Measurements from ENCODE around the gene DEGS2. TPM values are rescaled to one million over a fixed set of nuclear protein-coding genes. Genes with fewer than 3 reads are reported as not detected.

DEGS2 gene
- total RNA-seq, 1 experiment from 2014 or later = 1.6 TPM

DNA sequence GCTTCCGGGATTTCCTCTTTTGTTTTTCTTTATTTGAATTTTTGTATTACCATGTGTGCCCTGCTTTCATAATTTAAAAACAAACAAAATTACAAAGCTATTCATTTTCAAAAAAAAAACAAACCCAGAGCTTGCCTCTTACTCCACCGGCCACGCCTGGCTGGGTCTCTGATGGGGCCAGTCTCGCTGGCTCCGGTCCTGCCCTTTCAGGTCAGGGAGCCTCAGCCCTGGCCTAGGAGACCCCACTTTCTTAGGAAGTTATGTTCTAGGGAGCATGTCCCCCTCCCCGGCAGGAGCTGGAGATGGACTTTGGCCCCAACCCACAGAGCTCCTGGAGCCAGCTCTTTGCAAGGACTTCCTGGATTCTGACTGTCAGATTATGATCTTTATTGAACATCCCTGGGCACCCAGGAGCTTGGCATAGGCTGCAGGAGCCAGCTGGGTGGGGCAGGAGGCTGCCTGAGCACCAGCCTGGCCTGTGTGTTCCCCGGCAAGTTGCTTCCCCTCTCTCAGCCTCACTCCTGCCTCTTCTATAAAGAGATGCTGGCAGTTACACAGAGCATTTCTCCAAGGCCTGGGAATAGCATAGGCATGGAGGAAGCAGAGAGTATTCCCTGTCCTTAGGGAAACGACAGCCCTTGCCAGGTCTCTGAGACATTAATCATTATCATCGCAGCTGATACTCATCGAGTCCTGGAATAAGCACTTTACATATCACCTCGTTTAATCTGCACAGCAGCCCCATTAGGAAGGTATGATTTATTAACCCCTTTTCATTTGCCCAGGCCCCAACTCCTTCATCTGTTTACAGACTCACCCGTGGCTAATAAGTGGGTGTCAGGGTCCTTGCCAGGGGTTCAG is 3.5 kb downstream of the DEGS2 start:
- H3K4me3 ChIP-seq (ENCODE audit: low read length) = no peak overlapping the region
- no peaks in the 10 kb centered on the region for H3K9me2 ChIP-seq (replicated peaks; ENCODE audit: low read length)
- H3K9ac ChIP-seq (ENCODE audit: low read length) = no peak overlapping the region
- ChIA-PET CTCF (interaction anchor here (0.6 to 1.1 kb wide), 4 partner anchors 37 to 186 kb away, joined by 3 to 5 read pairs (median 4); no protein-coding TSS in a partner anchor), POLR2A (ENCODE audit: unreplicated experiment) (no interaction called here)
- BruUV-seq (replicated peaks) = no TSS peak
- H3K79me2 ChIP-seq (ENCODE audit: low read length) = no peaks in the 10 kb centered on the region
- intact Hi-C loops (cut with micrococcal nuclease) = no loop called here
- H3K4me2 ChIP-seq (ENCODE audit: low read length) = peak overlapping the region; percentile 10; the same call in 1 of the 2 replicates
- no peaks in the 10 kb centered on the region for H4K20me1 ChIP-seq (ENCODE audit: low read length)
- H3F3A ChIP-seq (ENCODE audit: low read length, unreplicated experiment) = no peaks in the 10 kb centered on the region
- TF ChIP-seq EZH2phosphoT487 (IDR thresholded peaks at IDR 0.05; ENCODE audit: borderline replicate concordance, low read length) = no peak
- no peak for TF ChIP-seq CTCF (conservative IDR thresholded peaks at IDR 0.05; ENCODE audit: low read depth, low read length)
- no peak for TF ChIP-seq EZH2 (IDR thresholded peaks at IDR 0.05; ENCODE audit: low read length, unreplicated experiment)
- H3K36me3 ChIP-seq (ENCODE audit: low read depth, low read length) = no peaks in the 10 kb centered on the region
- peaks cover 12% of the 10 kb centered on the region; the same call in 1 of the 2 replicates for H3K4me1 ChIP-seq (ENCODE audit: insufficient read depth, low read length)
- no peaks in the 10 kb centered on the region for H3K9me3 ChIP-seq (ENCODE audit: low read length)
- ATAC-seq (peak; percentile 80), DNase-seq (peak; percentile 70)
- H3K27ac ChIP-seq (ENCODE audit: low read length) = no peak overlapping the region
- no peak overlapping the region for H2AFZ ChIP-seq (ENCODE audit: low read length)
- peaks cover 9% of the 10 kb centered on the region; the same call in 1 of the 2 replicates for H3K27me3 ChIP-seq (ENCODE audit: low read length)

GRCh38 chr14:100155049-100155621 is 4.3 kb downstream of the DEGS2 start:
- Histone ChIP-seq H3K9ac (ENCODE audit: low read length) (no peak overlapping the region), H2AFZ (ENCODE audit: low read length) (no peak overlapping the region), H3K4me1 (ENCODE audit: insufficient read depth, low read length) (peaks cover 18% of the 10 kb centered on the region), H3K79me2 (ENCODE audit: low read length) (no peaks in the 10 kb centered on the region), H3K27ac (ENCODE audit: low read length) (no peak overlapping the region), H3F3A (ENCODE audit: low read length, unreplicated experiment) (no peaks in the 10 kb centered on the region), H4K20me1 (ENCODE audit: low read length) (no peaks in the 10 kb centered on the region), H3K4me2 (ENCODE audit: low read length) (peak overlapping the region; percentile 10; the same call in 1 of the 2 replicates), H3K36me3 (ENCODE audit: low read depth, low read length) (no peaks in the 10 kb centered on the region), H3K9me2 (replicated peaks; ENCODE audit: low read length) (no peaks in the 10 kb centered on the region), H3K4me3 (ENCODE audit: low read length) (no peak overlapping the region), H3K9me3 (ENCODE audit: low read length) (no peaks in the 10 kb centered on the region), H3K27me3 (ENCODE audit: low read length) (peaks cover 9% of the 10 kb centered on the region; the same call in 1 of the 2 replicates)
- BruUV-seq (replicated peaks) = no TSS peak
- ChIA-PET CTCF (interaction anchor here (0.6 to 1.1 kb wide), 4 partner anchors 38 to 391 kb away, joined by 3 to 8 read pairs (median 4); no protein-coding TSS in a partner anchor), POLR2A (ENCODE audit: unreplicated experiment) (no interaction called here)
- ATAC-seq (no peak), DNase-seq (peak; percentile 64)
- intact Hi-C loops (cut with micrococcal nuclease) = no loop called here
- no peak for TF ChIP-seq EZH2 (IDR thresholded peaks at IDR 0.05; ENCODE audit: low read length, unreplicated experiment)
- TF ChIP-seq EZH2phosphoT487 (IDR thresholded peaks at IDR 0.05; ENCODE audit: borderline replicate concordance, low read length) = no peak
- TF ChIP-seq CTCF (conservative IDR thresholded peaks at IDR 0.05; ENCODE audit: low read depth, low read length) = peak; percentile 83

Measured in PC-3 (cell line).